Ovary (tissue), 9 donors: ENCODE measurements around the gene ADSS2. TPM values are rescaled to one million over a fixed set of nuclear protein-coding genes. Genes with fewer than 3 reads are reported as not detected.

Experiments
- DNase-seq, 5 donors: peaks; one replicate each; pipeline ENCODE4 v3.0.0-alpha.2; 2019 to 2020
- H3K27ac ChIP-seq, 2 donors: fragments of 200-600 bp; one replicate each; pipeline versions ENCODE4 v1.5.1 to v1.8.0; 2019 to 2022
- H3K27me3 ChIP-seq: fragments of 200-600 bp; one replicate; pipeline ENCODE4 v1.8.0; 2022
- H3K36me3 ChIP-seq: fragments of 200-600 bp; sonication (generic); one replicate; pipeline ENCODE4 v1.5.1; 2019
- H3K4me1 ChIP-seq: one replicate; pipeline ENCODE4 v1.8.1; 2013; ENCODE audit warnings: mild to moderate bottlenecking, moderate library complexity; ENCODE audit not compliant: insufficient read depth
- H3K4me3 ChIP-seq: fragments of 200-600 bp; sonication (generic); one replicate; pipeline ENCODE4 v1.5.1; 2017
- H3K9me3 ChIP-seq, 2 donors: fragments of 200-600 bp in 1 of 2; sonication (generic) in 1 of 2; one replicate each; pipeline versions ENCODE4 v1.5.1 to v1.8.1; 2013 to 2019; ENCODE audit warnings: mild to moderate bottlenecking in 1 of 2, moderate library complexity in 1 of 2
- EP300 ChIP-seq: sonication (generic); formaldehyde crosslinking; IDR thresholded peaks from one replicate; pipeline ENCODE4 v1.6.1; 2017; ENCODE audit warnings: antibody characterized with exemption
- POLR2A ChIP-seq: fragments of 450-650 bp; IDR thresholded peaks from one replicate; pipeline ENCODE4 v1.6.1; 2017; ENCODE audit warnings: antibody characterized with exemption, mild to moderate bottlenecking, moderate library complexity
- WGBS, 3 donors: extraction: QIAGEN DNeasy Blood & Tissue Kit in 1 of 3; methylation state at CpG; one replicate each; pipeline versions ENCODE4 v1.1.5 to v1.1.7; 2013 to 2017; 5-methylcytosine and 5-hydroxymethylcytosine counted together
- intact Hi-C, 4 donors: fragments of 100-400 bp; cut with DNase I; formaldehyde crosslinking; loops; one replicate each; pipeline versions ENCODE4 v1.11.0 to v1.15.1; 2022 to 2023
- polyA plus RNA-seq, 2 donors: library from polyadenylated mRNA; stranded (reverse); fragments of 200-250 nt in 1 of 2; fragments of 350-450 nt in 1 of 2; fragmentation: Illumina TruSeq in 1 of 2; extraction: RNeasy Lipid Tissue Mini Kit (QIAGEN cat#74804) in 1 of 2; gene quantifications; one replicate each; pipeline ENCODE4 v1.2.3, GENCODE V29; 2013 to 2014
- total RNA-seq, 7 donors: library from RNA; depleted of rRNA in 2 of 7; stranded (reverse); fragments of >200 nt in 2 of 7; fragmentation: NEBNext Ultra II Directional in 3 of 7; extraction: Animal tissue kit (Norgen Biotek cat#: 25700) in 3 of 7; gene quantifications; one replicate each; pipeline versions ENCODE4 v1.1.0 to v1.2.4, GENCODE V29; 2016 to 2023
- TF ChIP-seq, protein P1 (sequence below), 3 donors: fragments of 450-650 bp in 2 of 3; fragments of 200-600 bp in 1 of 3; IDR thresholded peaks; one replicate each; pipeline versions ENCODE4 v1.5.1 to v1.8.0; 2016 to 2022; ENCODE audit warnings: antibody characterized with exemption in 3 of 3, mild to moderate bottlenecking in 1 of 3
- donor health status: DM: no; HTN: no; CAD: no; lungs with moderate emphysema.
- donor health status: DM: no; HTN: no; CAD: no.
- donor health status: Bipolar disorder and iron deficiency.
- donor health status: DM: yes; HTN: yes; CAD: no.
- donor health status: DM: no; HTN: no; CAD: no.
- donor health status: DM: yes; HTN: yes; CAD: no.

Gene ADSS2
- total and polyA plus RNA-seq, 9 donors = 23.6 to 44.2 (median 29.8) TPM

DNA sequence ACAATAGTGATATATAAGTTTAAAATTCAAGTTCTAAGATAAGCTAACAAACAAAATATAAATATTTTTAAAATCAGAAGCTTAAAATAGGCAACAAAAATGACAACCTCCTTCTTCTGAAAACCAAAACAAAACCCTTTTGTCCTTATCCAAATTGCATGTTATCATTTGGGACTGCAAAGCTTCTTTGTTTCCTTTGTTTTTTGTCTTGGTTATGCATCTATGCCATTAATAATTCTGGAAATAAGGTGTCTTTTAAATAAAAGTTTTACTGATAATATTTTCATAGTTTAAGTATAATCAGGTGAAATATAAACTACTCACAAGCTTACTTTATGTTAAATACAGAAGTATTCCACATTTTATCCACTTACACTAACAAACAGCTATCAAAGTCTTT, 20.5 kb downstream of the ADSS2 start:
- intact Hi-C loops = no loop called here
- TF ChIP-seq, protein P1, sequence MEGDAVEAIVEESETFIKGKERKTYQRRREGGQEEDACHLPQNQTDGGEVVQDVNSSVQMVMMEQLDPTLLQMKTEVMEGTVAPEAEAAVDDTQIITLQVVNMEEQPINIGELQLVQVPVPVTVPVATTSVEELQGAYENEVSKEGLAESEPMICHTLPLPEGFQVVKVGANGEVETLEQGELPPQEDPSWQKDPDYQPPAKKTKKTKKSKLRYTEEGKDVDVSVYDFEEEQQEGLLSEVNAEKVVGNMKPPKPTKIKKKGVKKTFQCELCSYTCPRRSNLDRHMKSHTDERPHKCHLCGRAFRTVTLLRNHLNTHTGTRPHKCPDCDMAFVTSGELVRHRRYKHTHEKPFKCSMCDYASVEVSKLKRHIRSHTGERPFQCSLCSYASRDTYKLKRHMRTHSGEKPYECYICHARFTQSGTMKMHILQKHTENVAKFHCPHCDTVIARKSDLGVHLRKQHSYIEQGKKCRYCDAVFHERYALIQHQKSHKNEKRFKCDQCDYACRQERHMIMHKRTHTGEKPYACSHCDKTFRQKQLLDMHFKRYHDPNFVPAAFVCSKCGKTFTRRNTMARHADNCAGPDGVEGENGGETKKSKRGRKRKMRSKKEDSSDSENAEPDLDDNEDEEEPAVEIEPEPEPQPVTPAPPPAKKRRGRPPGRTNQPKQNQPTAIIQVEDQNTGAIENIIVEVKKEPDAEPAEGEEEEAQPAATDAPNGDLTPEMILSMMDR (IDR thresholded peaks at IDR 0.05) = no peak
- no peak for TF ChIP-seq POLR2A
- TF ChIP-seq EP300 = no peak
- no peaks in the 10 kb centered on the region for H3K36me3 ChIP-seq

DNA sequence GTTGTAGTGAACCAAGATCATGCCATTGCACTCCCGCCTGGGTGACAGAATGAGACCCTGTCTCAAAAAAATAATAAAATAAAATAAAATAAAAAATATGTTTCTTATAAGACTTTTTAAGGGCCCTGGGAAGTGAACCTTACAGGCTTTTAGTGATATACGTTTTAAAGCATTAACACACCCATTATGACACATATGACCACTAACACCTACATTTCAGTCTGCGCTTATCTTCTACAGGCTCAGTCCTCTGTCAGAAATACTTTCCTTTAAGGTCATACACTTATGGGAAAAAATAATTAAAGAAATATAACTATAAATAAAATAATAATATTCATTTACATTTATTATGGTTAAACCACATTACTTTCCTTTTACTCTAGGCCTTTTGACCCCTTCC, 21.9 kb downstream of the ADSS2 start:
- Histone ChIP-seq H3K4me3 (no peak overlapping the region), H3K27me3 (no peaks in the 10 kb centered on the region), H3K4me1 (no peaks in the 10 kb centered on the region), H3K9me3 (no peaks in the 10 kb centered on the region), H3K27ac (no peak overlapping the region), H3K36me3 (no peaks in the 10 kb centered on the region)
- no peak for TF ChIP-seq EP300
- no peak for TF ChIP-seq POLR2A
- TF ChIP-seq, protein P1 (IDR thresholded peaks at IDR 0.05) = no peak
- DNase-seq = no peak
- WGBS, 3 donors = 78 to 99% (median 99%) methylated on average over 3 of the region's 3 CpGs
- intact Hi-C loops = no loop called here

More for the DNA sequence above, 20.5 kb downstream of the ADSS2 start:
- Histone ChIP-seq H3K4me3 (no peak overlapping the region), H3K4me1 (no peaks in the 10 kb centered on the region), H3K27ac (no peak overlapping the region), H3K9me3 (no peaks in the 10 kb centered on the region), H3K27me3 (no peaks in the 10 kb centered on the region)
- no peak for DNase-seq

DNA sequence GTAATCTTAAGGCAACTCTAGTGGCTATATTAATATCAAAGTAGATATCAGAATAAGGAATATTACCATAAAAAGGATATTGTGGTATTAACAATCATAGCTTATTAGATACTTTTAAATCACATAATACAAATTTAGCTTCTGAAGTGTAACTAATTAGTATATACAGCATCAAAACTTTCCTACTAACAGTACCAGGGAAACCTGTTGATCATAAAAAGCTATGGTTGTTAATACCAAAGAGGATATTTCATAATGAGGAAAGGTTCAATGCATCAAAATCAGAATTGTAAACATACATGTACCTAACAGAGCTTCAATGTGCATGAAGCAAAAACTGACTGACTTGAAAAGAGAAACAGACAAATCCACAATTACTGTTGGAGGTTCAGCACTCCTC, 24.1 kb downstream of the ADSS2 start:
- DNase-seq = no peak
- H3K9me3 ChIP-seq = no peaks in the 10 kb centered on the region
- intact Hi-C loops = no loop called here
- no peaks in the 10 kb centered on the region for H3K4me1 ChIP-seq
- TF ChIP-seq POLR2A (no peak), EP300 (no peak)
- TF ChIP-seq, protein P1 (IDR thresholded peaks at IDR 0.05) = no peak
- H3K27ac ChIP-seq = no peak overlapping the region
- no peaks in the 10 kb centered on the region for H3K27me3 ChIP-seq
- H3K36me3 ChIP-seq = no peaks in the 10 kb centered on the region
- H3K4me3 ChIP-seq = no peak overlapping the region

DNA sequence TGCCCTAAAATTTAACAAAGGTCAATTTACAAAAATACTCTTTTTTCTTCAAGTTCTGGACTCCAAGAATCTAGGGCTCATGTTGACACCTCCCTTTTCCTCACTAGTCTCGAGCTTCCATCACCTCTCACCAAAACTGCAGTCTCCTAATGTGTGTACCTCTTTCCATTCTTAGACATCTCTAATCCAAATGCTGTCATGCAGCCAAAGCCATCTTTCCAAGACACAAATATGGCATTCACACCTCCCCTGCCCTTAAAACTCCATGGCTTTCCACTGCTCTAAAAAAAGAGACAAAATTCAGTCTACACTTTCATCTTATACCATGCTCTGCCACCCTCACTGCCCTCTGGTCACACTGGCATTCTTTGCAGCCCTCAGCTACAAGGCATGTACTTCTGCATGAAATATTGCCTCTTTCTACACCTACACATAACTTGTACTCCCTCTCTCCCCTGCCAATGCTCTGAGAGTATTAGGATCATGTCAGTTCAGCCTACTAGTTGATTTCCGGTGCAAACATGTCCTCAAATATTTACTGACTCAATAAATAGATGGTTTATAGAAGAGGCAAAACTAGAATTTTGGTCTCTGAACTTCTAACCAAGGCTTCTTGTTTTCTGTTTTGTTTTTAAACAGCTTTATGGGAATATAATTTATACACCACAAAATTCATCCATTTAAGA, 26.9 kb downstream of the ADSS2 start:
- no peaks in the 10 kb centered on the region for H3K9me3 ChIP-seq
- TF ChIP-seq EP300 = no peak
- TF ChIP-seq POLR2A = no peak
- TF ChIP-seq, protein P1 (IDR thresholded peaks at IDR 0.05) = no peak
- no peaks in the 10 kb centered on the region for H3K4me1 ChIP-seq
- intact Hi-C loops = no loop called here
- no peak for DNase-seq
- 74 to 81% (median 78%) methylated on average over 2 of the region's 2 CpGs for WGBS, 3 donors
- no peak overlapping the region for H3K27ac ChIP-seq
- H3K36me3 ChIP-seq = no peaks in the 10 kb centered on the region
- H3K27me3 ChIP-seq = no peaks in the 10 kb centered on the region
- no peak overlapping the region for H3K4me3 ChIP-seq
